Thyroid gland (tissue), 4 donors: ENCODE data around the gene MT1F. TPM values are rescaled to one million over a fixed set of nuclear protein-coding genes. Genes with fewer than 3 reads are reported as not detected.

Experiments used
- DNase-seq, 2 donors: peaks; one replicate each; pipeline ENCODE4 v3.0.0-alpha.2; 2019
- H3K27ac ChIP-seq, 3 donors: fragments of 200-600 bp; sonication (generic); 1 replicate in 2 of 3; 2 replicates in 1 of 3; pipeline ENCODE4 v1.5.1; 2016 to 2019; ENCODE audit warnings: mild to moderate bottlenecking in 1 of 3, moderate library complexity in 1 of 3
- H3K27me3 ChIP-seq: fragments of 200-600 bp; sonication (generic); one replicate; pipeline ENCODE4 v1.5.1; 2019
- H3K36me3 ChIP-seq, 2 donors: fragments of 200-600 bp; sonication (generic); one replicate each; pipeline ENCODE4 v1.5.1; 2016 to 2019
- H3K4me1 ChIP-seq, 2 donors: fragments of 200-600 bp; sonication (generic); one replicate each; pipeline ENCODE4 v1.5.1; 2017 to 2019
- H3K4me3 ChIP-seq, 3 donors: fragments of 200-600 bp; sonication (generic); replicated peaks in 1 of 3; 1 replicate in 2 of 3; 2 replicates in 1 of 3; pipeline ENCODE4 v1.5.1; 2016; ENCODE audit warnings: mild to moderate bottlenecking in 1 of 3
- H3K9me3 ChIP-seq: fragments of 200-600 bp; sonication (generic); one replicate; pipeline ENCODE4 v1.5.1; 2017
- CTCF ChIP-seq, 6 experiments: fragments of 200-600 bp in 3 of 6; fragments of 450-650 bp in 3 of 6; sonication (generic) in 3 of 6; IDR thresholded peaks; one replicate each; pipeline ENCODE4 v1.5.1; 2016 to 2019; ENCODE audit warnings: antibody characterized with exemption in 6 of 6, mild to moderate bottlenecking in 2 of 6, inconsistent platforms in 1 of 6, moderate library complexity in 1 of 6
- POLR2A ChIP-seq, 2 donors: fragments of 450-650 bp; IDR thresholded peaks; one replicate each; pipeline ENCODE4 v1.6.1; 2017; ENCODE audit warnings: antibody characterized with exemption in 2 of 2, mild to moderate bottlenecking in 2 of 2, moderate library complexity in 1 of 2
- WGBS, 2 donors: methylation state at CpG; one replicate each; pipeline ENCODE4 v1.1.5; 2017; 5-methylcytosine and 5-hydroxymethylcytosine counted together
- intact Hi-C: fragments of 100-400 bp; cut with DNase I; formaldehyde crosslinking; loops from one replicate; pipeline ENCODE4 v1.15.1; 2023
- total RNA-seq, 4 donors: library from RNA; depleted of rRNA; stranded (reverse); fragments of >200 nt; gene quantifications; one replicate each; pipeline ENCODE4 v1.2.3, GENCODE V29; 2016

The MT1F gene
- total RNA-seq, 4 donors from 2014 or later: 25.8 to 220 (median 45.1) TPM

- TF ChIP-seq CTCF (IDR thresholded peaks at IDR 0.05) (no peak), POLR2A (IDR thresholded peaks at IDR 0.05) (no peak)
- WGBS, 2 donors: 58 to 72% methylated on average over 7 of the region's 7 CpGs
- peaks cover 0 to 7% of the 10 kb centered on the region in 2 donors for H3K4me1 ChIP-seq
- H3K36me3 ChIP-seq: no peaks in the 10 kb centered on the region
- no peaks in the 10 kb centered on the region for H3K27me3 ChIP-seq
- intact Hi-C loops: no loop called here
- H3K9me3 ChIP-seq: no peaks in the 10 kb centered on the region
- H3K4me3 ChIP-seq: peak overlapping the region in 2 of 3 donors; percentile 59 to 70
- no peak for DNase-seq
- peak overlapping the region; percentile 86 to 95 (median 93) for H3K27ac ChIP-seq
Observed at GRCh38 chr16:56626685-56627084, 31.1 kb upstream of the MT1F start.

- 61 to 70% methylated on average over 9 of the region's 9 CpGs for WGBS, 2 donors
- H3K36me3 ChIP-seq: no peaks in the 10 kb centered on the region
- no peaks in the 10 kb centered on the region for H3K9me3 ChIP-seq
- no peak overlapping the region for H3K4me3 ChIP-seq
- intact Hi-C loops: no loop called here
- TF ChIP-seq CTCF (IDR thresholded peaks at IDR 0.05): no peak
- no peak for TF ChIP-seq POLR2A (IDR thresholded peaks at IDR 0.05)
- H3K27ac ChIP-seq: peak overlapping the region; percentile 28 to 95 (median 58)
- H3K4me1 ChIP-seq: peaks cover 0 to 10% of the 10 kb centered on the region in 2 donors
- no peaks in the 10 kb centered on the region for H3K27me3 ChIP-seq
- peak in 1 of 2 donors; percentile 30 for DNase-seq
Observed at GRCh38 chr16:56628486-56629350, 29.0 kb upstream of the MT1F start.

DNA sequence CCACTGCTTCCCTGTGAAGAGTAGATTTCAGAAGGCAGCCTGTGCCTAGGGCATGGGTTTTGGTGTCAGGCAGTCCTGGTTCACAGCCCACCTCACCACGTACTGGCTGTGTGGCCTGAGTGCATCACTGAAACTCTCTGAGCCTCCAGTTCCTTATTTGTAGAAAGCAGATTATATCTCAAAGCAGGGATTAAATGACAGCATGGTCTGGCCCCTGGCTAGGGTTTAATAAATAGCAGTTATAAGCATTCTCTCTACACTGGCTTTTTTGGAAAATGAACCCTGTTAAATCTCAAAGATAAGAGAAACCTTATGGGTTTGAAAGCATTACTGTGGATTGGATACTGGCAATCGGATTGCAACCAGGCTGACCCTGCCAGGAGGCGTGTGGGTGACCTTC is 28.2 kb upstream of the MT1F start:
- no peaks in the 10 kb centered on the region for H3K36me3 ChIP-seq
- TF ChIP-seq POLR2A (IDR thresholded peaks at IDR 0.05): no peak
- no peak for TF ChIP-seq CTCF (IDR thresholded peaks at IDR 0.05)
- DNase-seq: no peak
- H3K4me1 ChIP-seq: peaks cover 0 to 10% of the 10 kb centered on the region in 2 donors
- no peak overlapping the region for H3K4me3 ChIP-seq
- 91 to 95% methylated on average over 3 of the region's 3 CpGs for whole genome bisulfite sequencing, 2 donors
- H3K9me3 ChIP-seq: no peaks in the 10 kb centered on the region
- H3K27ac ChIP-seq: peak overlapping the region in 1 of 3 donors; percentile 95
- H3K27me3 ChIP-seq: no peaks in the 10 kb centered on the region
- intact Hi-C loops: no loop called here

- DNase-seq: no peak
- Histone ChIP-seq H3K4me1 (peaks cover 0 to 10% of the 10 kb centered on the region in 2 donors), H3K36me3 (no peaks in the 10 kb centered on the region), H3K9me3 (no peaks in the 10 kb centered on the region), H3K4me3 (no peak overlapping the region), H3K27ac (no peak overlapping the region), H3K27me3 (peaks cover 1% of the 10 kb centered on the region)
- 82 to 93% methylated on average over 3 of the region's 3 CpGs for WGBS, 2 donors
- no peak for TF ChIP-seq POLR2A (IDR thresholded peaks at IDR 0.05)
- TF ChIP-seq CTCF (IDR thresholded peaks at IDR 0.05): no peak
- intact Hi-C loops: no loop called here
Observed at GRCh38 chr16:56630134-56630533, 27.6 kb upstream of the MT1F start.

DNA sequence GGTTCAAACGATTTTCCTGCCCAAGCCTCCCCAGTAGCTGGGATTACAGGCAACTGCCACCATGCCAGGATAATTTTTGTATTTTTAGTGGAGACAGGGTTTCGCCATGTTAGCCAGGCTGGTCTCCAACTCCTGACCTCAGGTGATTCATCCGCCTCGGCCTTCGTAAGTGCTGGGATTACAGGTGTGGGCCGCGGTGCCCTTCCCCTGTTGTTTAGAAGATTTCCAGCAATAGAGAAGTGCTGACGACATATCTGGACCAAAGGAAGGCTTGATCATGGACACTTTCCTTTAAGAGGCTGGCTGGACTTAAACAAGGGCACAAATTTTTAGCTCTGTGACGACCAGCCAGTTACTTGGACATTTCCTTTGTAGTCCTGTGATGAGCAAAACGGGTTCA is 26.6 kb upstream of the MT1F start:
- Histone ChIP-seq H3K4me1 (peaks cover 0 to 10% of the 10 kb centered on the region in 2 donors), H3K27ac (peak overlapping the region in 1 of 3 donors; percentile 73), H3K4me3 (no peak overlapping the region), H3K27me3 (peaks cover 4% of the 10 kb centered on the region), H3K36me3 (no peaks in the 10 kb centered on the region), H3K9me3 (no peaks in the 10 kb centered on the region)
- intact Hi-C loops: no loop called here
- WGBS, 2 donors: 89 to 93% methylated on average over 10 of the region's 10 CpGs
- no peak for DNase-seq
- TF ChIP-seq CTCF (IDR thresholded peaks at IDR 0.05): no peak
- TF ChIP-seq POLR2A (IDR thresholded peaks at IDR 0.05): no peak
